ES-I3 (cell line): Measurements from ENCODE around the gene TMEM42.

ENCODE experiments used
- H3K36me3 ChIP-seq: 2 replicates; pipeline ENCODE4 v1.6.1; 2013; ENCODE audit warnings: mild to moderate bottlenecking, low read length, control low read depth, moderate library complexity; ENCODE audit not compliant: insufficient read depth
- H3K4me1 ChIP-seq: 2 replicates; pipeline ENCODE4 v1.6.1; 2013; ENCODE audit warnings: mild to moderate bottlenecking, control low read depth, low read length; ENCODE audit not compliant: insufficient read depth
- H3K9ac ChIP-seq: 2 replicates; pipeline ENCODE4 v1.6.1; 2013; ENCODE audit warnings: low read depth, mild to moderate bottlenecking, low read length, moderate library complexity
- H3K9me3 ChIP-seq: 2 replicates; pipeline ENCODE4 v1.6.1; 2013; ENCODE audit warnings: mild to moderate bottlenecking, low read length, moderate library complexity; ENCODE audit not compliant: control insufficient read depth, insufficient read depth

TMEM42 gene

GRCh38 chr3:44887101-44887500 lies 25.4 kb downstream of the TMEM42 start:
- peaks cover 7% of the 10 kb centered on the region; the same call in 1 of the 2 replicates for H3K9me3 ChIP-seq
- no peak overlapping the region for H3K9ac ChIP-seq
- H3K36me3 ChIP-seq, result no peaks in the 10 kb centered on the region
- peaks cover 29% of the 10 kb centered on the region for H3K4me1 ChIP-seq

DNA sequence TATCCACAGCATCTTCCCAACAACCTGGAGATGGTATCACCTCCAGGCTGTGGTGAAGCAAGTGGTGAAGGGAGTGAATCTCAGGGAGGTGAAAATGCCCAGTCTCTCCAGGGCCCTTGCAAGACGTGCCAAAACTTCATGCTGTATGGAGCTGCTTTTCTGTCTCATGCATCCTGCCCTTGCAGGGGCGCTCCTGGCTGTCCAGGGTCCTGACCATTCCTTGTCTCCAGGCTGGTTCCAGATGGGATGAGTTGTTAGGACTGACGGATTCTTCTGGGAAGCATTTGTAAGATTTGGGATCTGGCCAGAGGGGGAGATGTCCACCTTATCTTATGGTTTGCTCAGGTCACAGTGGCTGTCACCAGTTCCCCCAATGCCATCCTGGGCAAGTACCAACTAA lies 28.5 kb downstream of the TMEM42 start:
- H3K9ac ChIP-seq, result no peak overlapping the region
- no peaks in the 10 kb centered on the region for H3K36me3 ChIP-seq
- peaks cover 20% of the 10 kb centered on the region; the same call in 1 of the 2 replicates for H3K4me1 ChIP-seq
- no peaks in the 10 kb centered on the region for H3K9me3 ChIP-seq

- Histone ChIP-seq H3K4me1 (peaks cover 17% of the 10 kb centered on the region; the same call in 1 of the 2 replicates), H3K9ac (no peak overlapping the region), H3K36me3 (no peaks in the 10 kb centered on the region), H3K9me3 (no peaks in the 10 kb centered on the region)
Measured at GRCh38 chr3:44890852-44891251, 29.1 kb downstream of the TMEM42 start.

GRCh38 chr3:44892689-44893088 lies 31.0 kb downstream of the TMEM42 start:
- Histone ChIP-seq H3K36me3 (no peaks in the 10 kb centered on the region), H3K4me1 (peaks cover 17% of the 10 kb centered on the region; the same call in 1 of the 2 replicates), H3K9ac (no peak overlapping the region), H3K9me3 (no peaks in the 10 kb centered on the region)

DNA sequence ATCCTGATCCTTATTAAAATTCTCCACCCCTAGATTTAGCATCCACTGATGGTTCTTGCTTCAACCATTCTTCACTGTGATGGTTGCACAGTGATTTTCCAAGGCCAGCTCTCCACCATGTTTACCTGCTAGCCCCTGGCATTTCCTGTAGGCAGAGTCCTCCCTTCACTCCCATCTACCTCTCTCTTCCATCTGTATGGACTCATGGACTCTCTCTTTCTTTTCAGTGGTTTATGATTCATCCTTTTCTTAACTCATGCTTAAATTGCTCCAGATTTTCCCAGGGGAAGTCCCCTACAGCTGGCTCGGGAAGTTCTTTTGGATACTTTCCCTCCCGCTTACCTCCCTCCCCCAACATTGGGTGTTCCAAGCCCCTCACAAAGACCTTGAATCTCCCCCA lies 31.4 kb downstream of the TMEM42 start:
- no peak overlapping the region for H3K9ac ChIP-seq
- no peaks in the 10 kb centered on the region for H3K36me3 ChIP-seq
- H3K4me1 ChIP-seq, result peaks cover 15% of the 10 kb centered on the region; the same call in 1 of the 2 replicates
- H3K9me3 ChIP-seq, result no peaks in the 10 kb centered on the region

- Histone ChIP-seq H3K9ac (no peak overlapping the region), H3K9me3 (no peaks in the 10 kb centered on the region), H3K36me3 (no peaks in the 10 kb centered on the region), H3K4me1 (peaks cover 13% of the 10 kb centered on the region)
Measured at GRCh38 chr3:44894485-44894884, 32.8 kb downstream of the TMEM42 start.

GRCh38 chr3:44896440-44896839 lies 34.7 kb downstream of the TMEM42 start:
- Histone ChIP-seq H3K36me3 (no peaks in the 10 kb centered on the region), H3K4me1 (peaks cover 17% of the 10 kb centered on the region), H3K9me3 (no peaks in the 10 kb centered on the region), H3K9ac (no peak overlapping the region)

DNA sequence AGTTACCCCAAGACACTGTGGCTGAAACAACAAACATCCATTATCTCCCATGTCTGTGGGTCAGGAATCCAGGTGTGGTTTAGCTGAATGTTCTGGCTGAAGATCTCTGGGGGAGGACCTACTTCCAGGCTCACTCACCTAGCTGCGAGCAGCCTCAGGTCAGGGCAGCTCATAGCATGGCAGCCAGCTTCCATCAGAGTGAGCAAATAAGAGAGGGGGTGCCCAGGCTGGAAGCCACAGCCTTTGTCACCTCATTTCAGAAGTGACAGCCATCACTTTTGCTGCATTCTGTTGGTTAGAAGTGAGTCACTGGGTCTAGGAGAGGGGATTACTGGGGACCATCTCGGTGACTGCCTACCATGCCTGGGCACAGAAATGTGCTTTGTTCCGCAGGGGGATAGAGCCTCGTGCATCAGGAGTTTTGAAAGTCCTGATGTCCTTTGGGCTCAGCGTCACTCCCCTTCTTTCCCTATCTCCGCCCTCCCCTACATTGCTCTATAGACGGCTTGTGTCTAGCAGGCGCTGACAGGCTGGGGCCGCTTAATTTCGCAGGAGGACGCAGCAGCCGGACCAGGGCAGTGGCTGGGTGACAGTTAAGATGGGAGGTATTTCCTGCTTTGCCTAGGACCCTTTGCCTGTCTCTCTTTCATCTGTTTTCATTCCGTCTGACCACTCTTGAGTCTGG lies 38.1 kb downstream of the TMEM42 start:
- Histone ChIP-seq H3K36me3 (no peaks in the 10 kb centered on the region), H3K9ac (no peak overlapping the region), H3K9me3 (no peaks in the 10 kb centered on the region), H3K4me1 (peaks cover 11% of the 10 kb centered on the region)

DNA sequence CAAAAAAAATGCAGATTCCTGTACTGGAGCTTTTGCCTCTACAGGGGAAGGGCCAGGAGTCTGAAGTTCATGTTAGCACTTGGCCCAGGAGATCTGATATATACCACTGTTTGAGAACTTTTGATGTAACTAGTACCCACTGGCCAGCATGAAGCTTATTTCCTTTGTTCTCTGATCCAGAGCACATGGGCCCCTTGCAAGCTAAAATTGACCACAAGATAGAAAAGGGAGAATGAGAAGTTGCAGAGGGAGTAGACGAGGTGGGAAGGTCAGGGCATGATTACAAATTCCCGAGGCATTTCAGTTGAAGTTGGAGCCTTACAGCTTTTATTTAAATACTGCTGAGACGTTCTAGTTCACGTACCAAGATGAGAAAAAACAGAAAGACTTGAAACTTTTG lies 40.9 kb downstream of the TMEM42 start:
- H3K4me1 ChIP-seq, result peaks cover 11% of the 10 kb centered on the region
- peaks cover 4% of the 10 kb centered on the region; the same call in 1 of the 2 replicates for H3K9me3 ChIP-seq
- no peaks in the 10 kb centered on the region for H3K36me3 ChIP-seq
- H3K9ac ChIP-seq, result no peak overlapping the region

DNA sequence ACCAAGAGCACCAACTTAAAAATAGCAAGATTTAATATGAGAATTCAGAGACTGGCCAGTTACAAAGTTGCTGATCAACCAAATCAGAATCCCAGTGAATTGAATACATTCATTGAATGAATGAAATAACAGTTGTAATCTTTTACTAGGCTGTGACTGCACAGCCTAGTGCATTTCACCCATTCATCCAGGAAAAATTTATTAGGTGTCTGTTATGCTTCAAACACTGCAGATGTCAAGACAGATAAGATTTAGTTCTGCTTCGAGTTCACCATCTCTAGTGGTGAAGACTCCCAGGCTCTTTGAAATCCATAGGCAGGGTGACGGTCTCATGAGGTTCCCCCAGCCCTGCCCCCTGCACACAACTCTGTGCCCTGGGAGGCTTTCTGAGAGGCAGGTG lies 41.6 kb downstream of the TMEM42 start:
- Histone ChIP-seq H3K9me3 (peaks cover 4% of the 10 kb centered on the region; the same call in 1 of the 2 replicates), H3K4me1 (peaks cover 11% of the 10 kb centered on the region), H3K36me3 (no peaks in the 10 kb centered on the region), H3K9ac (no peak overlapping the region)

DNA sequence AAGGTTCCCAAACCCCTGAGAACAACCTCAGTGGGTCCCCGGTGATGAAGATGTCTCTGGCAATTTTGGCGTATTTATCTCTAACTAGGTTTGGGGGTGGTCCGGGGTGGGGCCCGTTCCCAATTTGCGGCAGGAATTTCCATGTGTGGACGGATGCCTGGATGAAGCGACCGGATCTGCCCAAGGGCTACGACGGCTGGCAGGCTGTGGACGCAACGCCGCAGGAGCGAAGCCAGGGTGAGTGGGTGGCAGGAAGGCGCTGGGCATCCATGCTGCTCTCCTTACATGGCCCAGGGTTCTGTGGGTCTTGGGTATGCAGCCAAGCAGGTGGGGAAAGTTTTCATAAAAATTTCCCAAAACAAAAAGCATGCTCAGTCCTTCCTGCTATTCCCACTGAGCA lies 42.0 kb downstream of the TMEM42 start:
- H3K36me3 ChIP-seq, result no peaks in the 10 kb centered on the region
- peaks cover 4% of the 10 kb centered on the region; the same call in 1 of the 2 replicates for H3K9me3 ChIP-seq
- H3K9ac ChIP-seq, result no peak overlapping the region
- H3K4me1 ChIP-seq, result peaks cover 11% of the 10 kb centered on the region

DNA sequence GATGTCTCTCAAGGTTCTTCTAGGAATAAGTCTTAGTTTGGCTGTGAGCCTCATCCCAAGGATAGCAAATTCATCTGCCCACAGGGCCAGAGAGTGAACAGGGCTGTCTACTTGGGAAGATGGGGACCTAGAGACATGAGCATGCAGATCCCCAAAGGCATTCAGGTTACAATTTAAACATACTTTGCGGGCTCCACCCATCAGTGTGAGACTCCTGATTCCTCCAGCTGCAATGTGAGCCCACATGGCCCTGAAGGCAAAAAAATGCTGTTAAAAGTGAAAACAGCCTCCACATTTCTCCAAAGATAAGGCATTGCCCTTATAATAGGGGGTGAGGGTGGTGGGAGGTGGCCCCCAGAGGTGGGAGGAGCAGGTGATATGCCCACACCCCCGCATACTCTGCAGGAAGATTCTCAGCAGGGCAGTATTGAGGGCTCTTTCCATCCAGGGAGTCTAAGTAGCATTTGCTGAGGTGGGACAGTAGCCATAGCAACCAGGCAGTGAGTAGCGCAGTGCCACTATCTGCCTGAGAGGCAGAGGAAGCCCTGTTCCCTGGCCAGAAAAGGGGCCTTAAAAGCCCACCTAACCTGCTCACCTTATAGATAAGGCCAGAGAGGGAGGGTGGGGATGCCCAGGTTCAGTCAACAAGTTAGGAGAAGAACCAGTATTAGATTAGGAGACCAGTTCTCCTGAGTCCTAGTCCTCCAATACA lies 43.9 kb downstream of the TMEM42 start:
- H3K36me3 ChIP-seq, result no peaks in the 10 kb centered on the region
- H3K4me1 ChIP-seq, result no peaks in the 10 kb centered on the region
- H3K9ac ChIP-seq, result no peak overlapping the region
- H3K9me3 ChIP-seq, result peaks cover 9% of the 10 kb centered on the region; the same call in 1 of the 2 replicates

DNA sequence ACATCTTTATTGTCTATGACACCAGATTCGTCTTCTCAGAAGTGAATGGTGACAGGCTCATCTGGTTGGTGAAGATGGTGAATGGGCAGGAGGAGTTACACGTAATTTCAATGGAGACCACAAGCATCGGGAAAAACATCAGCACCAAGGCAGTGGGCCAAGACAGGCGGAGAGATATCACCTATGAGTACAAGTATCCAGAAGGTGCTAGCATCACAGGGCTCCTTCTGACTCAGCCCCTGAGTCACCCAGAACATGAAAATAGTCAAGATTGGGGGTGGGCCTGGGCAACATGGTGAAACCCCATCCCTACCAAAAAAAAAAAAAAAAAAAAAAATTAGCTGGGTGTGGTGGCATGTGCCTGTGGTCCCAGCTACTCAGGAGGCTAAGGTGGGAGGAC lies 45.3 kb downstream of the TMEM42 start:
- H3K4me1 ChIP-seq, result no peaks in the 10 kb centered on the region
- peaks cover 9% of the 10 kb centered on the region; the same call in 1 of the 2 replicates for H3K9me3 ChIP-seq
- H3K36me3 ChIP-seq, result no peaks in the 10 kb centered on the region; the same call in 1 of the 2 replicates
- H3K9ac ChIP-seq, result no peak overlapping the region

GRCh38 chr3:44907612-44908011 lies 45.9 kb downstream of the TMEM42 start:
- Histone ChIP-seq H3K9me3 (peaks cover 9% of the 10 kb centered on the region; the same call in 1 of the 2 replicates), H3K36me3 (no peaks in the 10 kb centered on the region; the same call in 1 of the 2 replicates), H3K4me1 (no peaks in the 10 kb centered on the region), H3K9ac (no peak overlapping the region)

DNA sequence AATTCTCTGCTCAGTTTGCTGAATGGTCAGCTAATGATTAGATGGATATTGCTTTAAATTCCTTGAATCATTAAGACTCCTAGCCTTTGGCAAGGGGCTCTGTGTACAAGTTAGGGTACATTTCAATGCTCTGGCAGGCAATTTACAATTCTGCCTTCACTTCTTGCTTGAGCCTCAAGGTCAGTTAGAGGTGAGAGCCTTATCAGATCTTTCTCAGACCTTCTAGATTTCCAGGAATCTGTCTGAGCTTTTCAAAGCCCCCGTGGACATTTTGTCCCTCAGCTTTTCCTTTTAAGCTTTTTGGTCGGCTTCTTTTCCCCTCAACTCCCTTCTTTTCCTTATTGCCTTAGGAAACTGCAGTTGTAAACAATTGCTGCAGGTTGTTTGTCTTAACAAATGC lies 47.4 kb downstream of the TMEM42 start:
- H3K9me3 ChIP-seq, result peaks cover 9% of the 10 kb centered on the region; the same call in 1 of the 2 replicates
- peaks cover 4% of the 10 kb centered on the region; the same call in 1 of the 2 replicates for H3K4me1 ChIP-seq
- H3K9ac ChIP-seq, result no peak overlapping the region
- H3K36me3 ChIP-seq, result no peaks in the 10 kb centered on the region; the same call in 1 of the 2 replicates
